Astrocyte of the cerebellum (primary cell): ENCODE results near the gene TNPO1.

Experiments used
- DNase-seq: peaks from one replicate; pipeline ENCODE4 v3.0.0-alpha.2; 2011; ENCODE audit warnings: low read depth
- H3K4me3 ChIP-seq: 2 replicates; pipeline ENCODE4 v1.5.1; 2011; ENCODE audit warnings: mild to moderate bottlenecking, low read depth, low read length, moderate library complexity
- in situ Hi-C: cut with HindIII; loops from 2 replicates; pipeline ENCODE4 v1.10.0; 2017; ENCODE audit warnings: low sequenced_read_pairs
- TF ChIP-seq, protein P1 (sequence below): IDR thresholded peaks from 2 replicates; pipeline ENCODE4 v1.5.1; 2012; ENCODE audit warnings: low read length, low read depth, moderate library complexity, mild to moderate bottlenecking; ENCODE audit errors: missing control alignments

Gene TNPO1

DNA sequence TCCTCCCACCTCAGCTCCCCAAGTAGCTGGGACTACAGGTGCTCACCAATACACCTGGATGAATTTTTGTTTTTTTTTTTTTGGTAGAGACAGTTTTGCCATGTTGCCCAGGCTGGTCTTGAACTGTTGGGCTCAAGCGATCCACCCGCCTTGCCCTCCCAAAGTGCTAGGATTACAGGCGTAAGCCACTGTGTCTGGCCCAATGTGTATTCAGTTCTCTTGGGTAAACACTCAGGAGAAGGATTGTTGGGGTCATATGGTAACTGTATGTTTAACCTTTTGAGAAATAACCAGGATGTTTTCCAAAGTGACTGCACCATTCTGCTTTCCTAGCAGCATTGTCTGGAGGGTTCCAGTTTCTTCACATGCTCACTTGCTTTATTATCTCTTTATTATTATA, 67.4 kb downstream of the TNPO1 start:
- TF ChIP-seq, protein P1, sequence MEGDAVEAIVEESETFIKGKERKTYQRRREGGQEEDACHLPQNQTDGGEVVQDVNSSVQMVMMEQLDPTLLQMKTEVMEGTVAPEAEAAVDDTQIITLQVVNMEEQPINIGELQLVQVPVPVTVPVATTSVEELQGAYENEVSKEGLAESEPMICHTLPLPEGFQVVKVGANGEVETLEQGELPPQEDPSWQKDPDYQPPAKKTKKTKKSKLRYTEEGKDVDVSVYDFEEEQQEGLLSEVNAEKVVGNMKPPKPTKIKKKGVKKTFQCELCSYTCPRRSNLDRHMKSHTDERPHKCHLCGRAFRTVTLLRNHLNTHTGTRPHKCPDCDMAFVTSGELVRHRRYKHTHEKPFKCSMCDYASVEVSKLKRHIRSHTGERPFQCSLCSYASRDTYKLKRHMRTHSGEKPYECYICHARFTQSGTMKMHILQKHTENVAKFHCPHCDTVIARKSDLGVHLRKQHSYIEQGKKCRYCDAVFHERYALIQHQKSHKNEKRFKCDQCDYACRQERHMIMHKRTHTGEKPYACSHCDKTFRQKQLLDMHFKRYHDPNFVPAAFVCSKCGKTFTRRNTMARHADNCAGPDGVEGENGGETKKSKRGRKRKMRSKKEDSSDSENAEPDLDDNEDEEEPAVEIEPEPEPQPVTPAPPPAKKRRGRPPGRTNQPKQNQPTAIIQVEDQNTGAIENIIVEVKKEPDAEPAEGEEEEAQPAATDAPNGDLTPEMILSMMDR = no peak
- H3K4me3 ChIP-seq = no peak overlapping the region
- in situ Hi-C loops = no loop called here

GRCh38 chr5:72884892-72885291, 68.4 kb downstream of the TNPO1 start:
- TF ChIP-seq, protein P1 = no peak
- in situ Hi-C loops = no loop called here
- no peak for DNase-seq
- no peak overlapping the region for H3K4me3 ChIP-seq

More for the DNA sequence above, 67.4 kb downstream of the TNPO1 start:
- peak; percentile 6 for DNase-seq

DNA sequence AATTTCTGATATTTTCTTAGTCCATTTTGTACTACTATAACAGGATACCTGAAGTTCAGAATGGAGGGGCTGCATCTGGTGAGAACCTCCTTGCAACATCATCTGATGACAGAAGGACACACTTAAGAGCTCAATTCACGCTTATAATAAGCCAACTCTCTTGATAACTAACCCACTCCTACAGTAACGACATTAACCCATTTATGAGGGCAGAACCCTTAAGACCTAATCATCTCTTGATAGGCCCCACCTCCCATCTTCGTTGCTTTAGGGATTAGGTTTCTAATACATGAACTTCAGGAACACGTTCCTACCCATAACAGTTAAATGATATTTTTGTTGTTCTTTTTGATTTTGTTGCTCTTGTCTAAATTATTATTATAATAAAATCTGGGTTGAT, 69.4 kb downstream of the TNPO1 start:
- DNase-seq = no peak
- in situ Hi-C loops = no loop called here
- H3K4me3 ChIP-seq = no peak overlapping the region
- TF ChIP-seq, protein P1 = no peak

DNA sequence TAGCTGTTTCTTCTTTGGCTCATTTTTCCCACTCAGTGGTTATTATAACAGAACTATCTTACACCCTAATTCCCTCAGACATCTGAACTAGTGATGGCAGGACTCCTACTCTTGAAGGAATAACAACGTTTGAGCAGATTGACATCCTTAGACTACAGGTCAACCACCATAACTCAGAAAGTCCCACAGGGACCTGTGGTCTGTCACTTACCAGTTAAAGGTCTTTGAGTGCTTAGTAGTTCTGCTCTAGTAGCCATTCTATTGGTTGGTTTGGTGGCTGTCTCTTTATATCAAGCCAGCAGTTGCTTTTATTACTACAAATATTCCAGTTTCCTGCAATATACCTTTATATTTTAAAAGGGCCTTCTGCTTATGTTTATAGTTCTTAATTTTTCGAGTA, 72.1 kb downstream of the TNPO1 start:
- DNase-seq = no peak
- TF ChIP-seq, protein P1 = no peak
- no peak overlapping the region for H3K4me3 ChIP-seq
- in situ Hi-C loops = no loop called here

- DNase-seq = no peak
- in situ Hi-C loops = no loop called here
- TF ChIP-seq, protein P1 = no peak
- no peak overlapping the region for H3K4me3 ChIP-seq
Observed at GRCh38 chr5:72889324-72889723, 72.9 kb downstream of the TNPO1 start.

DNA sequence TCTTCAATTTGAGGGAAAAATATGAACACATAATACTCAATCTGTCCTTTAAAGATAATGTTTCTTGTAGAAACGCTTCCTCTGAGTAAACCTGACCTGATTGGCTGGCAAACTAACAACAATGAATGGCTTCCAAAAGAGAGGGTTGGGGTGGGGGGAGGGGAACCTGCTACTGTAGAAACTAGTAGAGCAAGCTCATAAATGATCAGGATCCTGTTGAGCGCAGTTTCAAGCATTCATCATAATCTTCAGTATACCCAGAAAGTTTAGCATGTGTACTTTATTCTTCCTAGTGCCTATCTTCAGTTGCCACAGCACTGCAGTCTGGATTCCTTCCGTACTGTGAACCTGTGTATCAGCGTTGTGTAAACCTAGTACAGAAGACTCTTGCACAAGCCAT, 76.4 kb downstream of the TNPO1 start:
- in situ Hi-C loops = no loop called here
- DNase-seq = no peak
- TF ChIP-seq, protein P1 = no peak
- H3K4me3 ChIP-seq = no peak overlapping the region

DNA sequence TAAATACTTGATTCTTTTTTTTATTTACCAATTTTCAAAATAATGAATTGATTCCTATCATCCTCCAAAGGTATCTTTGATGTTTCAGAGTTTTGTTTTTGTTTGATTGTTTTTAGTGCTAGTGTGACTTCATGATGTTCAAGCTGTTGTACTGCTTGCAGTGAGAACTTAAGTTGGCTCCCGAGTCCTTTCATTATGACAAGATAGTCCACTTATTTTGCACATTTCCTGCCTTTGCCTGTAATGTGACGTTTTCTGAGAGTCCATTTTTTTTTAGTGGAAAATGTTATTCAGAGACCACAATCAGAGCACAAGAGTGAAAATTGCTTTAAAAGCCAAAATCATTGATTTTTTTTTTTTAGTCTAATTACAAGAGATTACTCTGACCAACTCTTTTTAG, 79.3 kb downstream of the TNPO1 start:
- TF ChIP-seq, protein P1 = no peak
- in situ Hi-C loops = no loop called here
- DNase-seq = no peak
- no peak overlapping the region for H3K4me3 ChIP-seq
